ENCODE results near the gene KLHL12.

The KLHL12 gene

GRCh38 chr1:202861420-202862132 lies 65.5 kb downstream of the KLHL12 start:
- Histone ChIP-seq H3K79me2 (ENCODE audit: control insufficient read depth, low read length) (no peaks in the 10 kb centered on the region), H3K9me2 (replicated peaks; ENCODE audit: control insufficient read depth, low read length) (no peaks in the 10 kb centered on the region), H3K36me3 (ENCODE audit: control insufficient read depth, low read length) (no peaks in the 10 kb centered on the region), H3K4me3 (ENCODE audit: low read length) (no peak overlapping the region; the same call in 1 of the 2 replicates), H3K27me3 (ENCODE audit: control insufficient read depth, low read length) (peaks cover 39% of the 10 kb centered on the region), H3K9me3 (ENCODE audit: control insufficient read depth, insufficient read depth, low read length) (no peaks in the 10 kb centered on the region), H3K4me2 (ENCODE audit: low read length) (no peak overlapping the region), H3K4me1 (ENCODE audit: control insufficient read depth, low read length) (no peaks in the 10 kb centered on the region), H4K20me1 (ENCODE audit: control insufficient read depth, insufficient read depth, low read depth, low read length) (no peaks in the 10 kb centered on the region), H3K27ac (ENCODE audit: low read depth, low read length) (no peak overlapping the region), H3F3A (ENCODE audit: control insufficient read depth, insufficient read depth) (no peaks in the 10 kb centered on the region)
- TF ChIP-seq CTCF (IDR thresholded peaks at IDR 0.05; ENCODE audit: low read depth, low read length, poor library complexity, severe bottlenecking) (no peak), EZH2phosphoT487 (IDR thresholded peaks at IDR 0.05; ENCODE audit: borderline replicate concordance, low read length) (peak; percentile 21; the same call in 1 of the 2 replicates)

DNA sequence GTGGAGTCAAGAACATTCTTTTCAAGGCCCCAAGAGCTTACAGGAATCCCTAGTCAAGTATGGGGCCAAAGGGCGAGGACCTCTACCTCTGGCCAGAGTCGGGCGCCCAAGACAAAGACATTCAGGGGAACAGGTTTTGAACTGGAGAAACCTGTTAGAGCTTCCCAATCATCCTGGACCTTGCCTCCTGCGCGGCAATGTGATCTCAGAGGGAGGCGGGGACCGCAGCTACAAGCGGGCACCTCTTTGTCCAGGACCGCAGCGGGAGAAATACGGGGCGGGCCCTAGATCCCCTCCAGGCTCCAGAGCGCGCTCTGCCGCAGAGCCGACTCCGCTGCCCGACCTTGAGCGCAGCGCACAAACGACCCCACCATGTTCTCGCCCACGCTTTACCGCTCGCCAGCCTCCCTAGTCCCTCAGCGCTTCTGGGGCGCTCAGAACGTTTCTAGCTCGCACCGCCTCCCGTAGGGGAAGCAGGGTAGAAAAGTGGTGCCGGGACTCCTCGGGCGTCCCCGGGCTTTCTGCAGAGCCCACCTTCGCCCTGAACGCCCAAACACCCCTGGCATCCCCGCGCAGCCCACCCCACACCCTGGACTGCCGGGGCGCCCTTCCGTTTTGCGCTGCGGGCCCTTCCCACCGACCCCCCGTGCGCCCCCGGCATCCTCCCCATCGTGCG lies 66.2 kb downstream of the KLHL12 start:
- TF ChIP-seq EZH2phosphoT487 (IDR thresholded peaks at IDR 0.05; ENCODE audit: borderline replicate concordance, low read length), result 0 out of 2 replicates have a peak, but pooled peaks have one; percentile 31
- no peak for TF ChIP-seq CTCF (IDR thresholded peaks at IDR 0.05; ENCODE audit: low read depth, low read length, poor library complexity, severe bottlenecking)

DNA sequence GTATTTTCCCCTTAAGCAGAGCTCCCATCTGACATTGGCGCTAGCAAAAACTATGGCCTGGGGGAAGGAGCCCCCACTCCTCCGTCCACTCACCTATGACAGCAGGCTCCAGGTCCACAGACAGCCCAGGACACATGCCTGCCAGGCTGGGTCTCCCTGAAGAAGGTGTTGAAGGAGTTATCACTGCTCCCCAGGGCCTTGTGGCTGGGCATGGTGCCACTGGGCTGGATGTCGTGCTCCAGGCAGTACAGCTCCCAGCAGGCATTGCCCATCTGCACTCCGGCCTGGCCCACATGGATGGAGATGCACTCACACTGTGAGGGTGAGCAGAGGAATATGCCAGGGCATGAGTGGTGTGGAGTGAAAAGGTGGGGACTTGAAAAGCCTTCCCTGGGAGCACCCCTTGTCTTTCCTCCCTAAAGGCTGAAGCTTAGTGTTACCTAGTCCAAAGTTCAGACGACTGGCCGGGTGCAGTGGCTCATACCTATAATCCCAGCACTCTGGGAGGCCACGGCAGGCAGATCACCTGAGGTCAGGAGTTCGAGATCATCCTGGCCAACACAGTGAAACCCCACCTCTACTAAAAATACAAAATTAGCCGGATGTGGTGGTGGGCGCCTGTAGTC lies 68.1 kb downstream of the KLHL12 start:
- Histone ChIP-seq H3K9me3 (ENCODE audit: control insufficient read depth, insufficient read depth, low read length) (no peaks in the 10 kb centered on the region), H3K4me2 (ENCODE audit: low read length) (no peak overlapping the region), H3K27ac (ENCODE audit: low read depth, low read length) (no peak overlapping the region), H3K4me3 (ENCODE audit: low read length) (no peak overlapping the region), H3F3A (ENCODE audit: control insufficient read depth, insufficient read depth) (no peaks in the 10 kb centered on the region), H3K27me3 (ENCODE audit: control insufficient read depth, low read length) (peaks cover 35% of the 10 kb centered on the region), H4K20me1 (ENCODE audit: control insufficient read depth, insufficient read depth, low read depth, low read length) (no peaks in the 10 kb centered on the region), H3K4me1 (ENCODE audit: control insufficient read depth, low read length) (no peaks in the 10 kb centered on the region), H3K79me2 (ENCODE audit: control insufficient read depth, low read length) (no peaks in the 10 kb centered on the region), H3K9me2 (replicated peaks; ENCODE audit: control insufficient read depth, low read length) (no peaks in the 10 kb centered on the region), H3K36me3 (ENCODE audit: control insufficient read depth, low read length) (no peaks in the 10 kb centered on the region)
- no peak for TF ChIP-seq CTCF (IDR thresholded peaks at IDR 0.05; ENCODE audit: low read depth, low read length, poor library complexity, severe bottlenecking)
- TF ChIP-seq EZH2phosphoT487 (IDR thresholded peaks at IDR 0.05; ENCODE audit: borderline replicate concordance, low read length), result no peak

More for the DNA sequence above, 66.2 kb downstream of the KLHL12 start:
- H3F3A ChIP-seq (ENCODE audit: control insufficient read depth, insufficient read depth), result no peaks in the 10 kb centered on the region
- no peaks in the 10 kb centered on the region for H3K9me3 ChIP-seq (ENCODE audit: control insufficient read depth, insufficient read depth, low read length)
- H4K20me1 ChIP-seq (ENCODE audit: control insufficient read depth, insufficient read depth, low read depth, low read length), result no peaks in the 10 kb centered on the region
- no peak overlapping the region for H3K4me3 ChIP-seq (ENCODE audit: low read length)
- H3K36me3 ChIP-seq (ENCODE audit: control insufficient read depth, low read length), result no peaks in the 10 kb centered on the region
- no peaks in the 10 kb centered on the region for H3K9me2 ChIP-seq (replicated peaks; ENCODE audit: control insufficient read depth, low read length)
- H3K4me2 ChIP-seq (ENCODE audit: low read length), result no peak overlapping the region
- H3K27me3 ChIP-seq (ENCODE audit: control insufficient read depth, low read length), result peaks cover 39% of the 10 kb centered on the region
- no peak overlapping the region for H3K27ac ChIP-seq (ENCODE audit: low read depth, low read length)
- H3K4me1 ChIP-seq (ENCODE audit: control insufficient read depth, low read length), result no peaks in the 10 kb centered on the region
- H3K79me2 ChIP-seq (ENCODE audit: control insufficient read depth, low read length), result no peaks in the 10 kb centered on the region

Measured in DOHH2 (cell line).